Ammon's horn (tissue), 1 donor: ENCODE measurements around the gene TRPV6.

ENCODE experiments used
- DNase-seq: peaks from one replicate; pipeline ENCODE4 v3.0.0-alpha.2; 2016; ENCODE audit warnings: low spot score

The TRPV6 gene

DNA sequence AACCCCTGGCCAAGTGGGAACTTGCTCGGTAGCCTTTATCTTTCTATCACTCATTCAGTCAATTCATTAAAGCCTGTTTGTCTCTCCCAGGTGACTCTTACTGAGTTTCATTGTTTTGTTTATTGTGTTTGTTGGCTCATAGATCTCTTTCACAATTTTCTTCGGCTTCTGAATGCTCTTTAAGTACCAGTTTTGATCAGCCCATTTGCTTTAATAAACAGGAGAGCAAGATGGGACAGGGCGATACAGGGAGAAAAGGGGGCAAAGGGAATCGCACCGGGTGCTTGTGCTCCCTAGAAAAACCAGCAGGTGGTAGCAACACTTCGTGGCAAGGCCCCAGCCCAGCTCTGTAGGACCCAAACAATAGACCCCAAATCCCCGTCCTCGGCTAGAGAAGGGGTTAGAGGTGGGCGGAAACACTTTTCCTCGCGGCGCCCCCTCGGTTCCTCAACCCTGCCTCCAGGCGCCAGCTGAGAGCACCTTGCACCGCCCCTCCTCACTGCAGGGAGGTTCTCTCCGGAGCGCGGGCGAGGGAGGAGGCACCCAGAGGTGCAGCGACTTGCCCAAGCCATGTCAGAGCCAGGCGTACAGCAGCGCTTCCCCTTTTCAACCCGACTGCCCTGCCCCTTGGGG, 31.7 kb downstream of the TRPV6 start:
- DNase-seq = peak; percentile 75

DNA sequence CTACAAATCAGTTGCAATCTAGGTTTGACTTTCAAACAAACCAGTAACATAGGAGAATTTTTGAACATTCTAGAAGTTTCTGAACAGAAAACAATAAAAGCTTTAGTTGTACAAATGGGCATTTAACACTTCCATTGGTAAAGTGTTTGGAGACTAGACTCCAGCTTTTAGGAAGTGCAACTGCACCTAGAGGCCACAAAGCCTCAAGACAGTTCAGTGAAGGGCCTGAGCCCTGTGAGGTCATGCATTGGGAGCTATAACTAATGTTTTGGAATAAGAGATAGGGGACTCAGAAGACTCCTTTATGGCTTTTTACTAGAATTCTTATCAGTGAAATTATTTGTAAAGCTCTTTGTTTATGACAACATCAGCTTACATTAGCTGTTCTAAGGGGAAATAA, 33.6 kb downstream of the TRPV6 start:
- DNase-seq = no peak

DNA sequence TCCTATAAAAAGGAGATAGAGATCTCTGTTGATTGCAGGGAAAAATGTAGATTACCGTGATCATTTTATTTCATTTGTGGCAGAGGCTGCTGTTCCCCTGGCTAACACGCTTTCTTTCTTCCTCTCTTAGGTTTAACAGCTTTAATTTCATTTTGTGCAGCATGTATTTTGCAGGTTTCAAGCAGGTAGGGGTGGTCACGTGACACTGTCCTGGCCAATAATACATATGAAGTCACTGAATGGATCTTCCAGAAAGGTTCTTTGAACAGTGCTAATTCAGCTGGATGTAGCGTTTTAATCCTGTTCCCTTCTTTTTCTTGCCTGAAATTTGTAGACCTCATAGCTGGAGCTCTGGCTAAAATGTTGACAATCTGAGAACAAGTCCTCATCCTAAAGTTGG, 34.3 kb downstream of the TRPV6 start:
- no peak for DNase-seq

- no peak for DNase-seq
Observed at GRCh38 chr7:142847353-142847752, 38.2 kb downstream of the TRPV6 start.

DNA sequence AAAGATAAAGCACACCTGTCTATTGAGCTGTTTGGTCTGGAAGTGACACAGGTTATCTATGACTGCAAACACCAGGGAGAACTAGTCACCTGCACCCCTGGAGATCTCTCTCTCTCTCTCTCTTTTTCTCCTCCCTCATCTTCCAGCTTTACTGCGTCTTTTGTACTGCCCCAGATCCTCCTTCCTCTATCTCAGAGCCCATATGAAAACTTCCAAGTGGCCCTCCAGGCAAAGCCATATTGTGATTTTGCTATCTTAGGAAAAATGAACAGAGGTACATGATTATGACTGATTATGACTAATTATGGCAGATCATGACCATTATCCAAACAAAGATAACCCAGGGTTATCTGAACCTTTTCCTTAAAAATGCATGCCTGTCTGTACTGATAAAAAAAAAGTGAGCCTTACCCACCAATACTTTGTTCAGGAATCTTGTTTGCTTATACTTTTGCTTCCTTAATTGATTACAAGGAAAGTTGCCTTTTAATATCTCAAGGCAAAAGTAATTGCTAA, 43.2 kb downstream of the TRPV6 start:
- DNase-seq = no peak

DNA sequence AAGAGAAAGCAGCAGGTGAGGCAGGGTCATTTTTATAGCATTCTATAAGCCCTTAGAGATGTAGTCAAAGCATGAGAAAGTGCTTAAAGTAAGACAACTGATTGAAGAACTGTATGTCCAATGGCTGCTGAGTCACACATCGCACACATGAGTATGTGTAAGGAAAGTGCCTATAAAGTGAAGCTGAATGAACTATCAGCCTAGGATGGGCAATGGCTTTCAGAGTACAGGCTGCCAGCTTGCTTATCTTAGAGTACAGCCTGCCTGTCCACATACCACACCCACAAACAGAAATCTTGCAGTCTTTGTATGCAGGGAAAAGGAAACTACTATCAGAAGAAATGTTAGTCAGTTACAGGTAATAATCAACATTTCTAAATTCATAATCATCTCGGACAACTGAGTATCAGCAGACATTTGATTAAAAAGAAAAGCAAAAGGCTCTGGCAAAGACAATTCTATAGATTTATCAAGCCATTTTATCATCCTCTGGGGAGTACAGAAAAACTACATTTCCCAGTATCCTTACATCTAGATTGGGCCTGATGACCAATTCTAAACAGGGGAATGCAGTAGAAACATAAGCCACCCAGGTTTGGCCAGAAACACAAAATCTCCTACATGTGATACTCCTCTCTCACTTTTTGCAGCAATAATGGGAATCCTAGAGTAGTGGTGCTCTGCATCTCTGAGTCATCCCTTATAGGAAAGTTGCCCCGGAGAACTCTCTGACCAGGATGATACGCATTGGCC, 46.9 kb downstream of the TRPV6 start:
- DNase-seq = no peak

GRCh38 chr7:142836426-142836825, 49.1 kb downstream of the TRPV6 start:
- DNase-seq = no peak

GRCh38 chr7:142835487-142835886, 50.1 kb downstream of the TRPV6 start:
- no peak for DNase-seq

- no peak for DNase-seq
Observed at GRCh38 chr7:142833174-142834048, 52.1 kb downstream of the TRPV6 start.

GRCh38 chr7:142832417-142832816, 53.1 kb downstream of the TRPV6 start:
- no peak for DNase-seq

DNA sequence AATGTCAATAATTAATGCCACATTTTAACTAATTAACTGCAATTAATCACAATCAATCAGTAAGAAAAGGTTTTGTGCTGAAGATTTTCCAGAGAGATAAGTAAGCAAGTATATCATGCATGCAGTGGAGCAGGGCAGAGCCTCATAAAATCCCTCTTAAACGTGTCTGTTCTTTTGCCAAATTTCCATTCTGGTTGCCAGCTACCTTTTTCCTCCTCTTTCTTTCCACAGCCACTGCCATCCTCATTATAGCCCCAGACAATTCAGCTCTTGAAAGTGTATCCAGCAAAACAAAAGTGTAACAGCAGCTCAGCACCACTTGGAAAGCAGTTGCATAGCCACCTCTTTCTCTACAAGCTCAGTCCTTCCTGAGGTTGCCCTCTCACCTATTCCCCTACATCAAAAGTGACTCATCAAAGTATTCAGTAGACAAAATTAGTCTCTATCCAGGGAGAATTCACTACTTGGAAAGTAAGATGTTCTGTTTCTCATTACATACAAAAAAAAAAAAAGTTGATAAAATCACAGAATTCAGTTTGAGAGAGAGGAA, 57.5 kb downstream of the TRPV6 start:
- no peak for DNase-seq

GRCh38 chr7:142822714-142823113, 62.8 kb downstream of the TRPV6 start:
- no peak for DNase-seq
